HG03378 (cell line): ENCODE data around the gene ITIH3.

Source experiments
- ATAC-seq: cut with Tn5 transposase; IDR thresholded peaks from one replicate; pipeline ENCODE4 v1.9.1; 2021; ENCODE audit warnings: mild to moderate bottlenecking, moderate library complexity; ENCODE audit not compliant: unreplicated experiment

Gene ITIH3

GRCh38 chr3:52779011-52779836, 15.4 kb upstream of the ITIH3 start:
- peak; percentile 61 for ATAC-seq

GRCh38 chr3:52779837-52780585, 14.6 kb upstream of the ITIH3 start:
- peak; percentile 17 for ATAC-seq

GRCh38 chr3:52781741-52782140, 12.9 kb upstream of the ITIH3 start:
- no peak for ATAC-seq

- ATAC-seq: no peak
Measured at GRCh38 chr3:52782412-52783210, 12.0 kb upstream of the ITIH3 start.

- ATAC-seq: no peak
Measured at GRCh38 chr3:52783211-52783555, 11.4 kb upstream of the ITIH3 start.

- no peak for ATAC-seq
Measured at GRCh38 chr3:52784021-52784621, 10.5 kb upstream of the ITIH3 start.

GRCh38 chr3:52784931-52785590, 9.5 kb upstream of the ITIH3 start:
- no peak for ATAC-seq

GRCh38 chr3:52786330-52787215, 8.0 kb upstream of the ITIH3 start:
- ATAC-seq: no peak

- ATAC-seq: no peak
Measured at GRCh38 chr3:52787246-52787645, 7.3 kb upstream of the ITIH3 start.

- no peak for ATAC-seq
Measured at GRCh38 chr3:52787672-52788625, 6.6 kb upstream of the ITIH3 start.

GRCh38 chr3:52788890-52789745, 5.5 kb upstream of the ITIH3 start:
- no peak for ATAC-seq

GRCh38 chr3:52789746-52790040, 4.9 kb upstream of the ITIH3 start:
- ATAC-seq: no peak

- no peak for ATAC-seq
Measured at GRCh38 chr3:52790337-52790736, 4.3 kb upstream of the ITIH3 start.

GRCh38 chr3:52790741-52791140, 3.9 kb upstream of the ITIH3 start:
- ATAC-seq: no peak

- no peak for ATAC-seq
Measured at GRCh38 chr3:52791366-52791765, 3.2 kb upstream of the ITIH3 start.

GRCh38 chr3:52791928-52792327, 2.7 kb upstream of the ITIH3 start:
- ATAC-seq: no peak

- ATAC-seq: no peak
Measured at GRCh38 chr3:52792413-52792812, 2.2 kb upstream of the ITIH3 start.
